NT2/D1 (cell line): Measurements from ENCODE around the gene CDR2.

Experiments
- YY1 ChIP-seq: IDR thresholded peaks from 2 replicates; pipeline ENCODE4 v1.6.1; 2011; ENCODE audit not compliant: insufficient read length, insufficient read depth
- ZNF274 ChIP-seq: IDR thresholded peaks from 2 replicates; pipeline ENCODE4 v1.6.1; 2011; ENCODE audit warnings: mild to moderate bottlenecking, low read depth, low read length

DNA sequence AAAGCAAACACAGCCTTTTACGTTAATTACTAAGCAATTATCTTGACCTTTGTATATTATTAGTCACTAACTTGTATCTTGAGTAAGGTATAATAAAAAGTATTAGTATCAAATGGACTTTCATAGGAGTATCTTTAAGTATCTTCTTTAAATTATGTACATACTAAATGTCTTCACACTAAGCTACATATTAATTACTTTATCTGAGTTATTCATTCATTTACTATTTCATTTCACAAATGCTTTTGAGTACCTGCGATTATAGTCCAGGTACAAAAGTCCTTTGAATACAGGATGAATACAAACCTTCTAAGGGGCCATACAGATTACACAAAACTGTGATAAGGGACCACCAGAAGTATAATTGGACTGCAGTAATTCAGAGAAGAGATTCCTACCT is 33.1 kb upstream of the CDR2 start:
- no peak for TF ChIP-seq ZNF274
- no peak for TF ChIP-seq YY1
